GM21390 (cell line): ENCODE data around the gene GAS2.

Experiments
- ATAC-seq: cut with Tn5 transposase; IDR thresholded peaks from one replicate; pipeline ENCODE4 v1.9.1; 2021; ENCODE audit not compliant: unreplicated experiment

GAS2 gene

DNA sequence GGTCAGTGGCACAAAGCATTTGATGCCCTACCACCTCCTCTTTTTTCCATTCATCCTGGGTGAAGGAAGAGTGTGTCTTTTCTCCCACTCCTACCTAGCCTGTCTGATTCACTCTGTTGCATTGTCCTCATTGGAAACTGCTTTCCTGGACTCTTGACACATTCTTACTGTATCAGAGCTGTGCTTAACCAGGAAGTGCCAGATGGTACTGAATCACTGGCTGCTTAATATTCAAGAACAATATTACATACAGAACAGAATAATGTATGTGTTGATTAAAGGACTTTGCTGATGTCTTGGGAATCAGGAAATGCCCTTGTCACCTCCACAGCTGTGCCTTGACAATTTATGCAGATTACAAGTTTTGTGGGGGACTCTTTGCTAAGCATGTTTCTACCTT lies 118.8 kb downstream of the GAS2 start:
- no peak for ATAC-seq

DNA sequence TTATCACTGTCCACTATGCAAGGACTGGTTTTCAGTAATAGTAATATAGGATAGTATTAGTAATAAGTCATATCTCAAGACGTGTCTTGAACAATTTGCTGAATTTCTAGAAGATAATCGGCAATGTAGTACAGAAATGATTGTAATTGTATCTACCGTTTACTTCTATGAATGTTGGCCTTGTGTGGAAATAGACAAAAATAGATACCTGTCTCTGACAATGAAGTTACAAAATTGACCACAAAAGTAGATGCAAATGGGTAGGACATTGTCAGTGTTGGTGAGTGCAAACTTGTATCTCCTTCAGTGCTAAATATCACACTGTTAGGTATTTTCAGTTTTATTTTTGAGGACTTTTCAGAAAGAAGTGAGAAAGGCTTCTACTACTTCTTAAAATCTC lies 120.1 kb downstream of the GAS2 start:
- peak; percentile 94 for ATAC-seq

DNA sequence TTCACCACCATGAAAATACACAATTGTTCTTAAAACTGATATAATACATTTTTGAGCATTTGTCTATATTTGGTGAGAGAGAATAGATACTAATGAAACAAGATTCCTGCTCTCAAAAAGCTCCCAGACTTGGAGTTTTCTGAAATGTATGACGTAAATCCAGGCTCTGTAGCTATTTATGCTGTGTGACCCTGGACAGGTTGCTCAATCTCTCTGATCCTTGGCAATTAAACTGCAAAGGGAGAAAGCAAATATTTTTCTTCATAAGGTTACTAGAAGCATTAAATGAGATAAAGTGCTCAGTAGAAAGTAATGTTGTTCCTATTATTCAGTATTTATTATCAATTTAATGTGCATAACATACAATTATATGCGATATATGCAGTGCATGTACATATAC lies 120.6 kb downstream of the GAS2 start:
- ATAC-seq: no peak

DNA sequence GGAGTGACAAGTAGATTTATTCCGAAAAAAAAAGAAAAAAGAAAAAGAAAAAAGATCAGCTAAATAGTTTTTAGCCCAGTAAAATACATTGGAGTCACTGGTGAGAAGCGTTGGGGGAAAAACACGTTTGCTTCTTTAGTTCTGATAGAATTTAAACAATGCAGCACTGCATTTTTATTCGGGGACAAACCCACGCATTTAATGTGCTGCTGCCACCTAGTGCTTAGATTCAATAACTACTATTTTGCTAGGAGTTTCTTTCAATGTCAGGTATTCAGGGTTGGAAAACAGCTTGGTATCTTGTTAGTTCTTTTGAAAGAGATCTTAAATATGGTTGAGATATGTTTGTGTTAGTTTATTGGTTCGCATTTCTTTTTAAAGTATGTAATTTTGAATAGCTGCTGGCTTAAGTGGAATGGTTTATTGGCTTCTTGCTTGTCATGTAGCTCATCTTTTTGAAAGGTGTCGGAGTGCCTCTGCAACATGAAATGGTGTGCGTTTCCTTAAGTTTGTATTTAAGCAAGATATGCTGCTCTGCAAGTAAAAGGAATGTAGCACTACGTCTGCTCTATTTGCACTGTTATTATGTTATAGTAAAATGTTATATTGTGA lies 121.2 kb downstream of the GAS2 start:
- peak; percentile 32 for ATAC-seq

DNA sequence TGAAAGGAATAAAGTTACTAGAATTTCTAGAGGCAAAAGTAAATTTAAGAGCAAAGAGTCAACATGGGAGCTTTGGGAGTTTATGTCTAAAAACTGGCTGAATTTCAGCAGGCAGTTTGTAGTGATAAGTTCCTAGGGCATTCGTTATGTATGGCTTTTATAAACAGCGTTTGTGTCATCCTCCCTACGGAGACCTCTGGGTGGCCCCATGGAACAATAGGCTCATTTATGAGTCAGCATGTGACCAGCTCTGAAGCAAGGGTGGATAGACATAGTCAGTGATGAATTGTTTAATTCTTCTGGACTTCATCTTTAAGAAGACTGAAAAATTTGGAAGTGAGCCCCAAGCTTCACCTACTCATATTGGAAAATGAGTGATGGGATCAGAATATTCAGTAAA lies 126.1 kb downstream of the GAS2 start:
- no peak for ATAC-seq

DNA sequence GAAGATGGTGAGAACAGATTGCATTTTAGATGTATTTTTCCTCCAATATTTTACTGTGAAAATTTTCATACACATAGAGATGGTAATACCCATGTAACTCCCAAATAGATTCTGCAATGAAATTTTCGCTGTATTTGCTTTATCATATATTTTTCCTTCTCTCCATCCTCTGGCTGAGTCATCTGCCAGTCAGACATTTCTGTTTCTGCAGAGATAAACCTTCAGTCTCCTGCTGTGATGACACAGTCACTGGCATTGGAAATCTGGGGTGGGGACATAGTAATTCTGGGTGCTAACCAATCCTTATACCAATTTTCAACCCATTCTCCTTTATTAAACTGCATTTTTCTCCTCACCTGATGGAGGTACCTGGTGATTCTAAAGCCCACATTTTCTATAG lies 129.5 kb downstream of the GAS2 start:
- no peak for ATAC-seq

DNA sequence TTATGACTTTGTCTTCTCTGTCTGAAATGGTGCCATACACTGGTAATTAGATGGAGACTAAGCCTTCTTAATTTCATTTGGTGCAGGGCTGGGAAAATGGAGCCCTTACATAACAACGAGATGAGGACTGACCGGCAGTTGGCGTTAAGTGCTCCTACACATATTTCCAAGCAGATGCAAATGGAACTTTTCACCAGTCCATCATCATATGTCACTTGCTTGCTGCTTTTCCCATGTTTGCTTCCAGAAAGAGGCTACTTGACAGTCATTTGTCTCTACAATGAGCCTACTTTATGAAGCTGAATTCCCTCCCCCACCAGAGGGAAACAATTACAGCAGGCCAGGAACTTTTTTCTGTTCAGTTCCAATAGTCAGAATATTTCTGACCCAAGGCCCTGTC lies 130.6 kb downstream of the GAS2 start:
- no peak for ATAC-seq

DNA sequence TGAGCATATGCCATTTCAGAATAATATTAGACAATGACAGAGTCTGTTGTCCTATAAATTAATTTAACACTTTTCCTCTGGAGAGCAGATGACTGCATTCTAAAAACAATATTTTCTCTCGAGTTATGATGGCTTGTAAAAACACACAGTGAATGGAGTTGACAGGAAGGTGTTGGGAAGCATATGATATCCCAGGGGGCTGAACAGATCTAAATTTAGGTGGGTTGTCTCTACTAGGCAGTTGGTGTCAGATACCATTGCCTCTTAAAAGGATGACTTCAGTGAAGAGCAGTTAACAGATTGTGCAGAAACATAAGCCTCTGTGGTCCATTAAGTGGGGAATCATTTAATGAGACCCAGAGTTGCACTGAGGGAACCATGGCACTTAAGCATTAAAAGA lies 132.5 kb downstream of the GAS2 start:
- ATAC-seq: no peak

DNA sequence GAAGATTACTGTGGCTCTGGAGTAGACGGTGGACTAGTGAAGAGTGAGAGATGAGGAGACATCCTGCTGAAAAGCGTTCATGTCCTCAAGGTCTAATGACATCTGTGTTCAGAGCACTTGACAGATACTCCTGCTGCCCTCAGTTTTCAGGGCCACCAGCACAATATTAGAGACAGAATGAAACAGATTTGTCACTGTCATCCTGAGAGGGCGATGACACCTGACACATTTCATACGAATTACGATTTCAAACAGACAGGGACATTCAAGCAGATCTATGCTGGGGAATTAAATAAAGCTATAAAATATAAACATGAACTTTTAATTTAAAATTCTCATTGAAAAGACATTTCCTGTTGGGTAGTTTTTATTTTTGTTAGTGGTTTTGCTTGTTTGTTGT lies 134.1 kb downstream of the GAS2 start:
- no peak for ATAC-seq

DNA sequence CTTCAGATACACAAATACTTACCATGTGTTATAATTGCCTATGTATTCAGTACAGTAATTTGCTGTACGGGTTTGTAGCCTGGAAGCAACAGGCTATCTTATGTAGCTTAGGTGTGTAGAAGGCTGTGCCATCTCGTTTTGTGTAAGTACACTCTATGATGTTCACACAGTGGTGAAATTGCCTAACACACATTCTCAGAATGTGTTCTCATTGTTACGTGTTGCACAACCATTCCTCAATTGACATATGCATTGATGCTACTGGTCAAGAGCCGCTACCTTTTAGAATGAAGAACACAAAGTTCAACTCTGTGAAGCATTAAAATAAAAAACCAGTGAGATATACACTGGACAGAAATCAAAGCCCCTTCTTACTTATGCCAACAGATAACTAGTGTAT lies 136.4 kb downstream of the GAS2 start:
- no peak for ATAC-seq

DNA sequence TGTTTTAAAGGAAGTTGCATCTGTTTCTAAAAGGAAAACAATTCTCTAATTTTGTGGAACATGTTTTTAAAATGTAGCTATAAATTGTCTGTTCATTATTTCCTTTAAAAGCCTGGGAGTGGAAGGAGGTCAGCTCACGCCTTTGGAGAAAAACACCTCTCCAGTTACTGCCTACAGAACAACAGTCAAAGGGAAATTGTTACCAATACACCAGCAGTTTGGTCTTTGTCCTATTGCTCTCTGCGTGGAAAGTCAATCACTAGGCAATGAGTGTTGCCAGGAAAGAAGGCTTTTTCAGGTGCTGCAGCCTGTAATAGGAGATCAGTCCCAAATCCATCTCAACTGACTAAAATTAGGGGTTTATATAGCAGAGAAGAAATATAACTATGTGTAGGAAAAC lies 141.0 kb downstream of the GAS2 start:
- no peak for ATAC-seq

DNA sequence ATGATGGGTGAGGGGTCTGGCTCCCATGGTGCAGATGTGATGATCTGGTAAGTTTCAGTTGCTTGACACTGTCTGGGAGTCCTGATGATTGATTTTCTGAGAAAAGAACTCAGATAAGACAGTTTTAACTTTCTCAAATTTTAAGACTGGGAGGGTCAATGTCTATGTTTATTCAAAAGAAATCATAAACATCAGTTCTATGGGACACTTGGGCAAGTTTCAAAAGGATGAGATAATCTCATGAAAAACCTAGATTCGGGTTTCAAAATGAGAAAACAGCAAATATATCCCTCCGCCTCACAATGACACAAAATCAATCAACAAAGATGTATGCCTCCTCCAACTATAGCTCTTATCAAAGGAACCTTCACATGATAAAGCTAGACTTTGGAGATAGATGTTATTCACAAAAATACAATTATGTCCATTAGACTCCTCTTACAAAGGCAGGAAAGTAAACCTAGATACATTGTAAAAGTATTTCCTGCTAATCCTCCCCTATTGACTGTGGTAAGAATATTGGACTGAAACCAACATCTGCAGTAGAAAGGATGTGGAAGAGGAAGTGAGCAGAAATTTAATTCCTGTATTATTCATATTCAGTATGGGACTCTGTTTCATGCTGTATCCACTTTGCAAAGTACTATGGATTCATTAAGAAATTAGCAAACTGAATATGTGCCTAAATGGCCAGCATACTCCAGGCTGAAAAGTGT lies 141.6 kb downstream of the GAS2 start:
- peak; percentile 92 for ATAC-seq

DNA sequence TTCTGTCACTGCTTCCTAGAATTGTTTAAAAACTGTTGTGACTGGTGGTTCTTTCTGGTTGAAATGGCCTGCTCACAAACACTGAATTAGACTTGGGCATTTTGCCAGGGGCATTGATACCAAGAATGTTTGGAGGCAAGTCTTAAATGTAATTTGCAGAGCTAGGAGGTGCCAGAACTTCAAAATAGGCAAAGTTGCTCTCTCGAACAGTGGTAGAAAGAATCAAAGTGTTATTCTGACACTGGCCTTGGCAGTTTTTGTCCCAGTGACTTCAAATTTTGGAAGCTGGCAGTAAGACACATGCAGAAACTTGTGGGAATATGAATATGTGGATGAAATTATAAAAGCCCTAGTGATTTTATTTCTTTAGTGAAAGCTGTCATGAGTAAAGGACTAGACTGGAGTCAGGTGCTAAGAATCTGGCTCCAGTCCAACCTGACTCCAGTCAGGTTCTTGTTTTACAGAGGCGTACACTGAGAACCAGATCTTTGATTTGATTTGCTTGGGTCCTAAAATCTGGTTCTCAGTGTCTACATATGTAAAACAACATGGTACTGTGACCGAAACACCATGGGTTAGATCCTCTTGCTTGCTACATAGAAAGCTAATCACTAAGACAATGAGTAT lies 142.3 kb downstream of the GAS2 start:
- ATAC-seq: peak; percentile 22

DNA sequence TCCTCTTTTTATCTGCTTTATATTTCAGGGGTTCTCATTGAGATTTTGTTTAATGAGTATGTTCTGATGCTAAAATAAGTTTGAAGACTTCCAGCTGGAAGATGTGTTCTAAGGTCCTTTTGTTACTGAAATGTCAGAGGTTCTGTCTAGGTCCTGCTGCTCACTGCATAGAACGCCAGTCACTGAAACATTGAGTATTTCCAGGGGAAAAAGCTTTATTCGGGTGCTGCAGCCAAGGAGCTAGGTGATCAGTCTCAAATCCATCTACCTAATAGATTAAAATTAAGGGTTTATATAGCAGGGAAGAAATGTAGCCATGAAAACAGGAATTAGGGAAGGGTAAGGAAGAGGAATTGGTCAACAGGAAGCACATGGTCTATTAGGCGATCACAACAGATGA lies 143.5 kb downstream of the GAS2 start:
- ATAC-seq: no peak

DNA sequence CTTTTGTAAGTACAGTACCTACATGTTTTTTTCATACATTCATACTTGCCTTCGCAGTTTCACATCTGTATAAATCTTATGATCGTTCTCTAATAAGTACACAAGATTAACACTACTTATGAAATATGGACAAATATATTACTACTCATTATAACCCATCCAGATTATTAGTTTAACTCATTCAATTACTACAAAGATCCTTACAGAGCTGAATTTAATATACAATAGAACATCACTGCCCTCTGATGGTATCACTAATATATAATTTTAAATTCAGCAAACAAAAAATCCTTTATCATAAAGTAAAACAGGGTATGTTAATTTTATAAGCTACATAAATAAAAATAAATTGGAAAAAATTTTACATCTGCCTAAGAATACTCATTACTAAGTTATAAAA lies 155.8 kb downstream of the GAS2 start:
- ATAC-seq: no peak

DNA sequence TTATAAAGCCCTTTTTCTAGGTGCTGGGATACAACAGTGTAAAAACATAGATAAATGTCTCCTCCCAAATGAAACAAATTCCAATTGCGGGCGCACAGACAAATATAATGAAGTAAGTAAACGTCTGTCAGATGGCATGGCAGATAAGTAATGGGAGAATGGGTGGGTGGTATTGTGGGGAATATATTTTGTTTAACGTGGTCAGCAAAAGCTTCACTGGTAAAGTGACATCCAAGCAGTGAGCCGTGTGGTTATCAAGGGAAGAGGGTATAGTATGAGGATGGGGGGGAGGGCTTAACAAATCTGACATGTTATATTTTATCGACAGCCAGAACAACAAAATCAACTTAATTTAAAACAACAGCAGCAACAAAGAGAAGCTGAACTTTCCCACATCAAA lies 162.0 kb downstream of the GAS2 start:
- no peak for ATAC-seq

DNA sequence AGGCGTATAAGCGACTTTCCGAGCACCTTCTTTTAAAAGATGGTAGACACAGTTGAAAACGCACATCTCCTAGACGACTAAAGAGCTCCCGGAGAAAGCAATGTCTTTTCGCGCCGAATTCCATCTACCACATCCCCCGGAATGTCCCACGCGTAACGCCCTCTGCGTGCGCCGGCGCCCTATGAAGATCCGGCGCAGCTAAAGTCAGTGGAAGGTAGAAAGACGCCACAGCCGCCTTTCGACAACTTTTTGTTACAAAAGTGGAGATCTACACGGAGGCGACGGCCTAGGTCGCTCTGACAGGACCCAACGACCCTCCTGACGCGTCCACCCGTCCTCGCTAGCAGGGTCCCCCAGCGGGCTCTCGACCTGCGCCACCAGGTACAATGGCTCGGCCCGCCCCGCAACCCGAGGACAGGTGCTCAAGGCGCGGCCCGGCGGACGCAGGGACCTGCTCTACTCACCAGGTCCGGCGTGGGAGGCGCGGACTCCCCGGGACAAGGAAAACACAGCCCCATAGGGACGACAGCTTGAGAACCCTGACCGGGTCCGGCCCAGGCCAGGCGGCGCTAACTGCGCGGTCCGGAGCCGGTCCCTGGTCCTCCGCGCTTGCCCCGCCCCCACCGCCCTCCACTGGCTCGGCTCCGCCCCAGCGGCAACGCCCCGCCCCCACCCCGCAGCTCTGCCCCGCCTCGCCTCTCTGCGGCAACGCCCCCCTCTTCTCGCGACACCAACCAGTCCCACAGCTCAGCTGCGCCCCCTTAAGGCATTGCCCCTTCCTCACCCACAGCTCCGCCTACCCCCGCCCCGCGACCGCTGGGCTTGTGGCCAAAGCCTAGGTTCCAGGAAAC lies 163.0 kb downstream of the GAS2 start, which contains the start of gene SVIP:
TSS of gene SVIP (minus strand) at position 571 of the 851 bp plus-strand sequence. CDS start at position 518, 53 bp downstream.
- ATAC-seq: peak; percentile 89

DNA sequence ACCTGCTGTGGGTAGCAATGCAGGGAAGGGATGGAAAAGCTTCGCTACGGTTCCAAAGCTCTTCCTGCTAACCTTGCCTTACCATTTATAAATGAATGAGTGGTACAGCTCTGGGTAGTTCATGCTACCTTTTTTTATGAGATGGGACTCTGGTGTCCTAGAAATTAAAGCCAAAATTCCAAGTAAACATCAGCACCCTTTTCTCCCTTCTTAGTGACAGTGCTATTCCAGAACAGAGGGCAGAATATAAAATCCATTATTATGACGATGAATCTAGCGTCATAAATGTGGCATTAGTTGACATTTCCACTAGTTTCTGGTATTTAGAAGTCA lies 163.6 kb downstream of the GAS2 start:
- no peak for ATAC-seq

DNA sequence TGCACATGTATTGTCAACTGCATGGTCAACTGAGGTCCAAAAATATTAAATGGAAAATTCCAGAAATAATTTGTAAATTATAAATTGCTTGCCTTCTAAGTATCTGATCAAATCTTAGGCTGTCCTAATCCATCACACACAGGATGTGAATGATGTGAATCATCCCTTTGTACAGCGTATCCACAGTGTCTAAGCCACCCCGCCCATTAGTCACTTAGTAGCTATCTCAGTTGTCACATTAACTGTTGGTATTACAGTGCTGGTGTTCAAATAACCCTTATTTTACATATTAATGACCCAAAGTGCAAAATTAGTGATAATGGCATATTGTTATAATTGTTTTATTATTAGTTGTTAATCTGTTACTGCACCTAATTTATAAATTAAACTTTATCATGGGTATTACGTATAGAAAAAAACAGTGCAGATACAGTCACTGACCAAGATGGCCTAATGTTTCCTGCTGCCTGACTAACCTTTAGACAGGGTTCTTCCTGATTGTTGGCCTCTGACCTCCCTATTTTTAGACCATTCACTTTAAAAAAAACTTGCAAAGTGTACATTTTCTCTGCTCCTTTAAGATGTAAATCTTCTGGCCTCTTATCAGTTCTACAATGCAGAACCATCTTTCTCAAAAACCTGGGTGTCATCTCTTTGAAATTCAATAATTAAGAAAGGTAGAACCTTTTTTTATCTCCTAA lies 166.1 kb downstream of the GAS2 start:
- no peak for ATAC-seq

DNA sequence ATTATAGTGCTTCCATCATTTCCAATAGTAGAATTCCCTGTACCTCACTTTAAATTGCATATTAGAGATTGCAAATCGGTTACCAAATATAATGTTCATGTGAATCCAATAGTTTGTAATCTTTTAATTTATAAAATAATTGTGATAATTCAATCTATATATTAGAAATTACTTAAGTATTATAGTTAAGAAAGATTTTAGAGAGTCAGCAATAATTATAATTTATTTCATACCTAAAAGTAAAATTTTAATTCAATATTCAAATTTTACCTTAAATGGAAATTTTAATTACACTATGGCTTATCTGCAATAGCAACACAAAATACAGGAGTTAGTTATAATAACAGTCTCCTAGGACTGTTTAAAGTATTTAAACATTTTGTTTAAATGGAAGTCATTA lies 180.3 kb downstream of the GAS2 start:
- no peak for ATAC-seq

DNA sequence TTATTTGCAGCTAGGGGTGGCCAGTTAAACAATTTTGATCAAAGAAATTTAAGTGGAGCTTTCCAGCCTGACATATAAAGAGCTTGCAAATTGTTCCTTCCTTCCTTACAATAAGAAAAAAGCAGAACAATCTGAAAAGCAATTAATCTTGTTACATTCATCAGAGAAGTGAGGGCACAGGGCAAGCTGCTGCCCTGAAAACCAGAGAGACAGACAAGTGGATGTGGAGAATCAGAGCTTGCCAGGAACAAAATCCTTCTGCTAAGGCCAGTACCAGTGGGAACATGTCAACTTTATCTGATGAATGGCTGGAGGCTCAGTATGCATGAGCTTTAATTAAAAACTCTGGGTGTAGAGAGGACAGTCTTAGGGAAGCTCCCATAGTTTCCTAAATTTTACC lies 185.1 kb downstream of the GAS2 start:
- ATAC-seq: no peak
